ENCODE data around the gene VPS13D. TPM values are rescaled to one million over a fixed set of nuclear protein-coding genes. Genes with fewer than 3 reads are reported as not detected.

The VPS13D gene
- total RNA-seq, 1 donor: 37.5 TPM

DNA sequence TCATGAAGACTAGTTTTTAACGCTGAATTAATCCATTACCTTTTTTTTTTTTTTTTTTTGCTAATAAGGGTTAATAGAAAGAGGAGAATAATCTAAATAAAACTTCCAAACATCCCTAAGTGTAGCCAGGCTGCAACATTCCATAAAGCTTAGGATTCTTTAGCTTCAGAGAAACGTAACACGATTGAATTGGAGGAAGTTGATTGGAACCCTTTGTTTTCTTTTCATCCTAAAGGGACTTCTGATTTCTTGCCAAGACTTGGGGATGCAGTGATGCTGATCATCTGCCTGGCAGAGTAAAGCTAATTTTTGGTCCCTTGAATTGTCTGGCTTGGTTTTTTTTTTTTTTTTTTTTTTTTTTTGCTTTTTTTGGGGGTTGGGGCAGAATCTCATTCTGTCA is 142.9 kb downstream of the VPS13D start:
- no peak overlapping the region for H3K4me3 ChIP-seq (ENCODE audit: low read depth, low read length)
- no peak for DNase-seq (ENCODE audit: low read depth)
- TF ChIP-seq, protein P1, sequence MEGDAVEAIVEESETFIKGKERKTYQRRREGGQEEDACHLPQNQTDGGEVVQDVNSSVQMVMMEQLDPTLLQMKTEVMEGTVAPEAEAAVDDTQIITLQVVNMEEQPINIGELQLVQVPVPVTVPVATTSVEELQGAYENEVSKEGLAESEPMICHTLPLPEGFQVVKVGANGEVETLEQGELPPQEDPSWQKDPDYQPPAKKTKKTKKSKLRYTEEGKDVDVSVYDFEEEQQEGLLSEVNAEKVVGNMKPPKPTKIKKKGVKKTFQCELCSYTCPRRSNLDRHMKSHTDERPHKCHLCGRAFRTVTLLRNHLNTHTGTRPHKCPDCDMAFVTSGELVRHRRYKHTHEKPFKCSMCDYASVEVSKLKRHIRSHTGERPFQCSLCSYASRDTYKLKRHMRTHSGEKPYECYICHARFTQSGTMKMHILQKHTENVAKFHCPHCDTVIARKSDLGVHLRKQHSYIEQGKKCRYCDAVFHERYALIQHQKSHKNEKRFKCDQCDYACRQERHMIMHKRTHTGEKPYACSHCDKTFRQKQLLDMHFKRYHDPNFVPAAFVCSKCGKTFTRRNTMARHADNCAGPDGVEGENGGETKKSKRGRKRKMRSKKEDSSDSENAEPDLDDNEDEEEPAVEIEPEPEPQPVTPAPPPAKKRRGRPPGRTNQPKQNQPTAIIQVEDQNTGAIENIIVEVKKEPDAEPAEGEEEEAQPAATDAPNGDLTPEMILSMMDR (IDR thresholded peaks at IDR 0.05; ENCODE audit: insufficient read depth, low read length): no peak

- TF ChIP-seq, protein P1 (IDR thresholded peaks at IDR 0.05; ENCODE audit: insufficient read depth, low read length): no peak
- DNase-seq (ENCODE audit: low read depth): no peak
- no peak overlapping the region for H3K4me3 ChIP-seq (ENCODE audit: low read depth, low read length)
These were observed 145.5 kb downstream of the VPS13D start for GRCh38 chr1:12375133-12375829.

DNA sequence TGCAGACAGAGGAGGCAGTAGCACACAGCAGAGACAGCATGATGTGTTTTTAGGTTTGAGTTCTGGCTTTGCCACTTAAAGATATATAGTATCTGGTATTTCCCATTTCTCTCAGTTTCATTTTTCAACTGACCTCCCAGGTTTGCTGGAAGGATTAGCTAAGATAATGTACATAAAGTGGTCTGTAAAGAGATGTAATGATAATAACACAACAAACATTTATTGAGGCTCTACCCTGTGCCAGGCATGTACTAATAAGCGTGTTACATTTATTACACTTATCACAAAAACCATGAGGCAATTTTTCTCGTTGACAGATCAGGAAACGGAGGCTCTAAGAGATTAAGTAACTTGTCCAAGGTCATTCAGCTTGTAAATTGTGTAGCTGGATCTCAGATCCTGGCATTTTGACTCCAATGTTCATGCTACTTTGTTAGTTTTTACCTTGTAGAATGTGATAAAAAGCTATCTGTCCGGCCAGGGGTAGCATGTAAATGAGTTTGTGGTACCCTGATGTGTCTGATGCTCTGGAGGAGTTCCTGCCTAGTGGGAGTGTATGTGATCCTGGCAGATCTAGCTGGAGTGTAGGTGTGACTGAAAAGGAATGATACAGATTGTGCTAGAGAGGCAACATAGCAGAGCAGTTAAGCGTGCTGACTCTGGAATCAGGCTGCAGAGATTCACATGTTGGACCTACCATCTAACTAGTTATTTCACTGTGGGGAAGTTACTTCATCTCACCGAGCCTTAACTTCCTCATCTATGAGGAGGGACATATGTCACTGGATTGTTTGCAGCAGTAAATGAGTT is 146.6 kb downstream of the VPS13D start:
- DNase-seq (ENCODE audit: low read depth): peak; percentile 33
- TF ChIP-seq, protein P1 (IDR thresholded peaks at IDR 0.05; ENCODE audit: insufficient read depth, low read length): peak; percentile 19
- H3K4me3 ChIP-seq (ENCODE audit: low read depth, low read length): no peak overlapping the region

GRCh38 chr1:12380326-12381249 is 150.8 kb downstream of the VPS13D start:
- peak; percentile 47 for DNase-seq (ENCODE audit: low read depth)

DNA sequence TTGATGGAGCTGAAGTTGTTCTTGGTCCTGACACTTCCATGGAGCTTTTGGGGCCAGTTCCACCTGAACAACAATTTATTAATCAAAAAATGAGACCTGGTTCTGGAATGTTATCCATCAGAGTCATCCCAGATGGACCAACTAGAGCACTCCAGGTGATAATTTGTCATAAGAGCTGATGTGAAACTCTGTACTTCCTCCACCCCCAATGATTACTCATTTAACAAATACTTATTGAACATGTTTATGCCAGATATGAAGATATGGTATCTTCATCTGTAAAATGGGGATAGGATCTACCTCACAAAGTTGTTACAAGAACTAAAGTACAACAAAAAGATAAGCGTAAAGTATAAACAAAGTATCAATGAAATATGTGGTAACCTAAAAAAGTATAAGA is 153.2 kb downstream of the VPS13D start:
- no peak overlapping the region for H3K4me3 ChIP-seq (ENCODE audit: low read depth, low read length)
- TF ChIP-seq, protein P1 (IDR thresholded peaks at IDR 0.05; ENCODE audit: insufficient read depth, low read length): no peak
- DNase-seq (ENCODE audit: low read depth): no peak

More at GRCh38 chr1:12380326-12381249, 150.8 kb downstream of the VPS13D start:
- H3K4me3 ChIP-seq (ENCODE audit: low read depth, low read length): no peak overlapping the region
- TF ChIP-seq, protein P1 (IDR thresholded peaks at IDR 0.05; ENCODE audit: insufficient read depth, low read length): no peak

DNA sequence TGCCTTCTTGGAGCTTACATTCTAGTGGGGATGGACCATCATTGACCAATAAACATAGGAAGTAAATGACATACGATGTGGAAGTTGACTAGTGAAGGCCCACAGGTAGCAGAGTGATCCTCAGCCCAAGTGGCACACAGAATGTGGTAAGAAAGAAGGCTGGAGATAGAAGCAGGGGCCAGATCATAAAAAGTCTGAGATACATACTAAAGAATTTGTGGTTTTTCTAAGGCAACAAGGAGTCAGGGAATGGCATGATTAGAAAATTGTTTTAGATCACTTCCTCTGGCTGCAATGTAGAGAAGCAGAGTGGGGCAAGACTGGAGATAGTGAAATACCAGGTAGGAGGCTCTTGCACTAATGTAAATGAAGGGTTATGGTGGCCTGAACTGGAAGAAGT is 154.0 kb downstream of the VPS13D start:
- no peak for DNase-seq (ENCODE audit: low read depth)
- TF ChIP-seq, protein P1 (IDR thresholded peaks at IDR 0.05; ENCODE audit: insufficient read depth, low read length): no peak
- no peak overlapping the region for H3K4me3 ChIP-seq (ENCODE audit: low read depth, low read length)
